A549 treated with ZK216348 at 1 μM for 4 hours (cell line): Measurements from ENCODE around the gene DUOX1. TPM values are rescaled to one million over a fixed set of nuclear protein-coding genes. Genes with fewer than 3 reads are reported as not detected.

Source experiments
- total RNA-seq: library from RNA; stranded (reverse); fragments of 200-300 nt; extraction: Qiagen RNA extraction; gene quantifications from 5 replicates; pipeline ENCODE4 v1.2.3, GENCODE V29; 2022; ENCODE audit warnings: low read depth

Gene DUOX1
- total RNA-seq: not detected in 5 replicates

DNA sequence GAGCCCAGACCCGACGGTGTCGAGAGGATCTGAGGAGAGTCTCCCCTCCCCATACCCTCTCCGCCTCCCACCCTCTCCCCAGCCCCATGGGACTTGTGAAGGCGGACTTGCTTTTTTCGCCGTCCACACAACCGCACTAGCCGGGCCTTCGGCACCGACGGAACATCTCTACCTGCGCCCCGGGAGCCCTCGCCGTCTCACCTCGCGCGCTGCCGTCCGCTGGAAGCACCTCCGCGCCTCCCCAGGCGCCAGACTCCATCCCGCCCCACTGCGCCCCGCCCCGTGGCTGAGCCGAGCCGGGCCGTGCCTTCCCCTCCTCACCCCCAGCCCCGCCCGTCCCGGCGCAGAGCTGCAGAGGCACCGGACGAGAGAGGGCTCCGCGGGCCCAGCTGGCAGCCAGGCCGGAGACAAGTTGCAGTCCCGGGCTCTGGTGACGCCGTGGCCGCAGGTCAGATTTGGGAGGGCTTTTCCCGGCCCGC, at the start of gene DUOX1, which contains the start of gene DUOXA1:
Gene DUOX1, plus strand, starts transcription at position 344 of the 479 bp plus-strand sequence. CDS start 1,973 bp downstream, outside the sequence.
Gene DUOXA1, minus strand, starts transcription at position 229 of the 479 bp plus-strand sequence. CDS start 6,865 bp downstream, outside the sequence.

DNA sequence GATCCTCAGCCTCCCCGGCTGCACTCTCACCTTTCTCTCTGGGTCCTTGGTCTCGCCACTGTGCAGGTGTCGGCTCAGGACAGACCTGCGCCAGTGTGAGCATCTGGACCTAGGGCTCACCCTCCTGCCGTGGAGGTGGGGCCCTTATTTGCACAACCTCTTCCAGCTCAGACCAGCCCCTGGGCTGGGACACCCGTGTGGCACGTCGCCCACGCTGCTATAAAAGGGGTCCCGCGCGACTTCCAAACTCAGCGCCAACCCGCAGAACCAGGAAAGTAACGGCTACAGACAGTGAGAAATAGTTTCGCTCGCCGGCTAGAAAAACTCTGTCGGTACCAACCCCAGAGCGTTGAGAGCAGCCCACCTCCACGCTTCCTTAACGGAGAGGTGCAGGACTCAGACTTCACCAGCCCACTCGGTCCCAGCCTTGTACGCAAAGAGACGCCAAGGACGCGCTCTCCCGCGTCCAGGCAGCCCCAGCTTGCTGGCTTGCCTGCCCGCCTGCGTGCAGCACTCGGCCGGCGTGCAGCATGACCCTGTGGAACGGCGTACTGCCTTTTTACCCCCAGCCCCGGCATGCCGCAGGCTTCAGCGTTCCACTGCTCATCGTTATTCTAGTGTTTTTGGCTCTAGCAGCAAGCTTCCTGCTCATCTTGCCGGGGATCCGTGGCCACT, 15.6 kb upstream of the DUOX1 start, which contains the start of the genes DUOX2 and DUOXA2:
Gene DUOX2, minus strand, starts transcription at position 97 of the 675 bp plus-strand sequence. CDS start 761 bp downstream, outside the sequence.
Gene DUOXA2, plus strand, starts transcription at position 251 of the 675 bp plus-strand sequence. Its CDS starts 280 bp downstream, at position 531.

DNA sequence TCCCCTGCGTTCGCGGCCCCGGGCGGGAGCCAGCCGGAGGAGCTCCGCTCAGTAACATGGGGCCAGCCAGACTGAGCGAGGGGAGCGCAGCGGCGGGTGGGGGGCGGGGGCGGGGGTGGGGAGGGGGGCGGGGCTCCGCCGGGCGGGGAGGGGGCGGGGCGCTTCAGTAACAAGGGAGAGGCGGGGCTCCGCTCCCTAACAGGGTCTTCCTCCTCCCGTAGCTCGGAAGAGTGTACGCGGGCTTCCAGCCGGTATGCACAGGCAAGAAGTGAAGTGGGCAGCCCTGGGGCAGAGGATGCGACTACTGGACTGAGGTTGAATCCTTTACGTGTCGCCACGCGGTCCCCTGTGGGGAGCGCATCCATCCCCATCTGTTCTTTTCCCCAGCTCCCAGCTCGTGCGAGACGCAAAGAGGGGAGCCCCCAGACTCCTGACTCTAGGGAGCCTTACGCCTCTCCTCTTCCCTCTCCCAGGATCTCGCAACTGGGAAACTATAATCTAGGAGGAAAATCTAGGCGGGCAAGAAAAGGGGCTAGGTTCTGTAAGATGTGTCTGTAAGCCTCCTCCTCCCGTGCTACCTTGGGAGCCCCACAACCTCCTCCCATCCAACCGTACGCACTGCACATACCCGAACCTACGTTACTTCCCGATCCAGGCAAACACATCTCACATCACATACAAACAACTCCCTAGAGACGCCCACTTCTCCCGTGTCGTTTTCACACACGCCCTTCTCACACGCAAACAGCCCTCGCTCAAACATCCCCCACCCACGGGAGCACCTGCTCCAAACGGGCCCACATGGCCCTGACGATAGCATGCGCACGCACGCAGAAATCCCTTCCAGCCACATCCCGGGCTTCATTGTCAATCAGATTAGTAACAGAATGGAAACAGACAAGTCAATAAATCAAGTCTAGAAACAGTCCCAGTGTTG, 58.4 kb downstream of the DUOX1 start, which contains the start of gene SHF:
Gene SHF, minus strand, starts transcription at position 73 of the 937 bp plus-strand sequence. Its CDS starts 15 bp downstream, at position 58.

Other genes with a start within 250 kb of the DUOX1 start
- gene TERB2, start 173.3 kb upstream of the DUOX1 start, total RNA-seq: not detected in 5 replicates
- gene SORD, start 106.8 kb upstream of the DUOX1 start, total RNA-seq: 31.9 to 36.2 TPM (median 34.4 TPM) in 5 replicates
- gene DUOX2, start 15.8 kb upstream of the DUOX1 start, total RNA-seq: 0.05 to 0.09 TPM (median 0.05 TPM) in 4 of 5 replicates, not detected in the other
- gene DUOXA2, start 15.7 kb upstream of the DUOX1 start, total RNA-seq: not detected in 5 replicates
- 0.07 to 0.28 TPM (median 0.08 TPM) in 4 of 5 replicates, not detected in the other for gene DUOXA1, start 115 bp upstream of the DUOX1 start, total RNA-seq
- gene SHF, start 58.0 kb downstream of the DUOX1 start, total RNA-seq: 0.39 to 1.1 TPM (median 0.85 TPM) in 5 replicates
- not detected in 5 replicates for gene SLC28A2, start 122.2 kb downstream of the DUOX1 start, total RNA-seq
- 1.8 to 4.2 TPM (median 2.2 TPM) in 5 replicates for gene GATM, start 248.6 kb downstream of the DUOX1 start, total RNA-seq